Panc1 (cell line): ENCODE data around the gene DHX15. TPM values are rescaled to one million over a fixed set of nuclear protein-coding genes. Genes with fewer than 3 reads are reported as not detected.

ENCODE experiments used
- ATAC-seq: fragments of 200-7000 bp; cut with Tn5 transposase; 2 replicates; pipeline ENCODE4 v1.9.1; 2020; ENCODE audit warnings: mild to moderate bottlenecking, moderate library complexity
- BruUV-seq: library from RNA; stranded (reverse); fragments of 400-500 nt; replicated peaks from 2 replicates; lab custom pipeline; 2021; lab: Mats Ljungman, UMichigan
- CTCF ChIA-PET: fragments of 300-600 bp; sonication (Branson Sonifier 250); formaldehyde crosslinking; loops from one replicate; lab custom pipeline; 2022; ENCODE audit warnings: antibody characterized with exemption; lab: Charles Lee
- POLR2A ChIA-PET: fragments of 300-600 bp; sonication (Branson Sonifier 250); formaldehyde crosslinking; loops from one replicate; lab custom pipeline; 2022; ENCODE audit warnings: antibody characterized with exemption; lab: Charles Lee
- DNase-seq: peaks from one replicate; pipeline ENCODE4 v3.0.0-alpha.2; 2010; ENCODE audit warnings: low read depth, low spot score
- H3K27ac ChIP-seq: 2 replicates; pipeline ENCODE4 v1.5.1; 2011; ENCODE audit warnings: mild to moderate bottlenecking, low read length, inconsistent platforms
- H3K27me3 ChIP-seq: fragments of 200-500 bp; sonication (Bioruptor generic); 2 replicates; pipeline ENCODE4 v1.6.0; 2014; ENCODE audit warnings: low read length, inconsistent platforms; ENCODE audit not compliant: control insufficient read depth, insufficient read depth
- H3K36me3 ChIP-seq: fragments of 200-500 bp; sonication (Bioruptor generic); 2 replicates; pipeline ENCODE4 v1.5.1; 2014; ENCODE audit warnings: inconsistent platforms, mild to moderate bottlenecking, low read length, moderate library complexity; ENCODE audit not compliant: control insufficient read depth, insufficient read depth
- H3K4me1 ChIP-seq: 2 replicates; pipeline ENCODE4 v1.5.1; 2011; ENCODE audit warnings: inconsistent platforms, mild to moderate bottlenecking, low read length, moderate library complexity; ENCODE audit not compliant: control insufficient read depth, insufficient read depth
- H3K4me3 ChIP-seq, 2 experiments: 2 replicates each; pipeline ENCODE4 v1.5.1; 2011 to 2012; ENCODE audit warnings: low read depth in 2 of 2, low read length in 2 of 2, mild to moderate bottlenecking in 2 of 2, inconsistent platforms in 1 of 2, moderate library complexity in 1 of 2
- H3K9me3 ChIP-seq: fragments of 200-500 bp; sonication (Bioruptor generic); 2 replicates; pipeline ENCODE4 v1.5.1; 2014; ENCODE audit warnings: low read depth, mild to moderate bottlenecking, inconsistent platforms, low read length, moderate library complexity; ENCODE audit not compliant: control insufficient read depth, insufficient read depth
- POLR2AphosphoS5 ChIP-seq: IDR thresholded peaks from 2 replicates; pipeline ENCODE4 v1.6.1; 2012; ENCODE audit warnings: mild to moderate bottlenecking, low read depth, low read length, moderate library complexity
- SIN3A ChIP-seq: IDR thresholded peaks from 2 replicates; pipeline ENCODE4 v1.6.1; 2012; ENCODE audit warnings: low read depth, mild to moderate bottlenecking, low read length, moderate library complexity, borderline replicate concordance; ENCODE audit not compliant: insufficient read depth
- TCF7L2 ChIP-seq: IDR thresholded peaks from 2 replicates; pipeline ENCODE4 v1.6.1; 2011; ENCODE audit warnings: mild to moderate bottlenecking, low read depth, low read length, inconsistent platforms
- in situ Hi-C: cut with HindIII; loops from 2 replicates; pipeline ENCODE4 v1.10.0; 2016; ENCODE audit warnings: low sequenced_read_pairs, low pct_unique_long_range_greater_than_20kb
- intact Hi-C: fragments of 100-400 bp; cut with micrococcal nuclease; formaldehyde crosslinking; loops from one replicate; pipeline ENCODE4 v1.10.0; 2022; ENCODE audit not compliant: unreplicated experiment
- total RNA-seq: library from RNA; stranded (reverse); gene quantifications from one replicate; pipeline ENCODE4 v1.2.1, GENCODE V29; 2021; ENCODE audit not compliant: unreplicated experiment
- TF ChIP-seq, protein P1 (sequence below): fragments of 450-650 bp; IDR thresholded peaks from 2 replicates; pipeline ENCODE4 v1.5.1; 2017; ENCODE audit warnings: mild to moderate bottlenecking
- TF ChIP-seq, protein P2 (sequence below), 2 experiments: IDR thresholded peaks; 2 replicates each; pipeline ENCODE4 v1.6.1; 2011 to 2012; ENCODE audit warnings: low read depth in 2 of 2, control low read depth in 1 of 2, low read length in 1 of 2, mild to moderate bottlenecking in 1 of 2, moderate library complexity in 1 of 2; ENCODE audit not compliant: insufficient read depth in 1 of 2

Gene DHX15
- total RNA-seq, 1 experiment from 2014 or later = 118 TPM

DNA sequence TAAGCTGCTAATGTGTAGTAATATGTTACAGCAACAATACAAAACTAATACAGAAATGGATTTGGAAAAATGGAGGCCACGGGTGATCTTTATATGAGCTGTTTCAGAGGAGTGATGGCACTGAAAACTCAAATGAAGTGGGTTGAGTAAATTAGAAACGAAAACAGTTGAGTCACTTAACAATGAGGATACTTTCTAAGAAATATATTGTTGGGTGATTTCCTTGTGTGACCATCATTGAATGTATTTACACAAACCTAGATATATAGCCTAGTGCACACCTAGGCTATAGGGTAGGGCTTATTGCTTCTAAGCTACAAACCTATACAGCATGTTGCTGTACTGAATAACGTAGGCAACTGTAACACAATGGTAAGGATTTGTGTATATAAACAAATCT is 30.5 kb upstream of the DHX15 start:
- in situ Hi-C loops (no loop called here), intact Hi-C loops (no loop called here)
- Histone ChIP-seq H3K36me3 (no peaks in the 10 kb centered on the region), H3K4me1 (no peaks in the 10 kb centered on the region), H3K27ac (no peak overlapping the region), H3K4me3 (no peak overlapping the region), H3K27me3 (no peaks in the 10 kb centered on the region), H3K9me3 (no peaks in the 10 kb centered on the region)
- no TSS peak for BruUV-seq
- ChIA-PET POLR2A (no interaction called here), CTCF (no interaction called here)
- TF ChIP-seq, protein P1, sequence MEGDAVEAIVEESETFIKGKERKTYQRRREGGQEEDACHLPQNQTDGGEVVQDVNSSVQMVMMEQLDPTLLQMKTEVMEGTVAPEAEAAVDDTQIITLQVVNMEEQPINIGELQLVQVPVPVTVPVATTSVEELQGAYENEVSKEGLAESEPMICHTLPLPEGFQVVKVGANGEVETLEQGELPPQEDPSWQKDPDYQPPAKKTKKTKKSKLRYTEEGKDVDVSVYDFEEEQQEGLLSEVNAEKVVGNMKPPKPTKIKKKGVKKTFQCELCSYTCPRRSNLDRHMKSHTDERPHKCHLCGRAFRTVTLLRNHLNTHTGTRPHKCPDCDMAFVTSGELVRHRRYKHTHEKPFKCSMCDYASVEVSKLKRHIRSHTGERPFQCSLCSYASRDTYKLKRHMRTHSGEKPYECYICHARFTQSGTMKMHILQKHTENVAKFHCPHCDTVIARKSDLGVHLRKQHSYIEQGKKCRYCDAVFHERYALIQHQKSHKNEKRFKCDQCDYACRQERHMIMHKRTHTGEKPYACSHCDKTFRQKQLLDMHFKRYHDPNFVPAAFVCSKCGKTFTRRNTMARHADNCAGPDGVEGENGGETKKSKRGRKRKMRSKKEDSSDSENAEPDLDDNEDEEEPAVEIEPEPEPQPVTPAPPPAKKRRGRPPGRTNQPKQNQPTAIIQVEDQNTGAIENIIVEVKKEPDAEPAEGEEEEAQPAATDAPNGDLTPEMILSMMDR = no peak
- TF ChIP-seq POLR2AphosphoS5 (no peak), TCF7L2 (no peak), SIN3A (no peak)
- TF ChIP-seq, protein P2, sequence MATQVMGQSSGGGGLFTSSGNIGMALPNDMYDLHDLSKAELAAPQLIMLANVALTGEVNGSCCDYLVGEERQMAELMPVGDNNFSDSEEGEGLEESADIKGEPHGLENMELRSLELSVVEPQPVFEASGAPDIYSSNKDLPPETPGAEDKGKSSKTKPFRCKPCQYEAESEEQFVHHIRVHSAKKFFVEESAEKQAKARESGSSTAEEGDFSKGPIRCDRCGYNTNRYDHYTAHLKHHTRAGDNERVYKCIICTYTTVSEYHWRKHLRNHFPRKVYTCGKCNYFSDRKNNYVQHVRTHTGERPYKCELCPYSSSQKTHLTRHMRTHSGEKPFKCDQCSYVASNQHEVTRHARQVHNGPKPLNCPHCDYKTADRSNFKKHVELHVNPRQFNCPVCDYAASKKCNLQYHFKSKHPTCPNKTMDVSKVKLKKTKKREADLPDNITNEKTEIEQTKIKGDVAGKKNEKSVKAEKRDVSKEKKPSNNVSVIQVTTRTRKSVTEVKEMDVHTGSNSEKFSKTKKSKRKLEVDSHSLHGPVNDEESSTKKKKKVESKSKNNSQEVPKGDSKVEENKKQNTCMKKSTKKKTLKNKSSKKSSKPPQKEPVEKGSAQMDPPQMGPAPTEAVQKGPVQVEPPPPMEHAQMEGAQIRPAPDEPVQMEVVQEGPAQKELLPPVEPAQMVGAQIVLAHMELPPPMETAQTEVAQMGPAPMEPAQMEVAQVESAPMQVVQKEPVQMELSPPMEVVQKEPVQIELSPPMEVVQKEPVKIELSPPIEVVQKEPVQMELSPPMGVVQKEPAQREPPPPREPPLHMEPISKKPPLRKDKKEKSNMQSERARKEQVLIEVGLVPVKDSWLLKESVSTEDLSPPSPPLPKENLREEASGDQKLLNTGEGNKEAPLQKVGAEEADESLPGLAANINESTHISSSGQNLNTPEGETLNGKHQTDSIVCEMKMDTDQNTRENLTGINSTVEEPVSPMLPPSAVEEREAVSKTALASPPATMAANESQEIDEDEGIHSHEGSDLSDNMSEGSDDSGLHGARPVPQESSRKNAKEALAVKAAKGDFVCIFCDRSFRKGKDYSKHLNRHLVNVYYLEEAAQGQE (IDR thresholded peaks at IDR 0.05; ENCODE audit: insufficient read depth in 1 of 2, low read depth in 2 of 2, low read length in 1 of 2) = no peak
- ATAC-seq (no peak), DNase-seq (no peak)

GRCh38 chr4:24613502-24613901 is 29.1 kb upstream of the DHX15 start:
- TF ChIP-seq TCF7L2 = no peak
- TF ChIP-seq SIN3A = no peak
- TF ChIP-seq POLR2AphosphoS5 = no peak
- TF ChIP-seq, protein P1 = no peak
- TF ChIP-seq, protein P2 (IDR thresholded peaks at IDR 0.05; ENCODE audit: insufficient read depth in 1 of 2, low read depth in 2 of 2, low read length in 1 of 2) = no peak
- Histone ChIP-seq H3K27ac (no peak overlapping the region), H3K27me3 (no peaks in the 10 kb centered on the region), H3K4me3 (no peak overlapping the region), H3K9me3 (no peaks in the 10 kb centered on the region), H3K4me1 (no peaks in the 10 kb centered on the region), H3K36me3 (no peaks in the 10 kb centered on the region)
- no peak for ATAC-seq
- DNase-seq = no peak
- CTCF ChIA-PET = no interaction called here
- in situ Hi-C loops (no loop called here), intact Hi-C loops (no loop called here)
- POLR2A ChIA-PET = no interaction called here
- no TSS peak for BruUV-seq
